ENCODE measurements around the gene RRP8. TPM values are rescaled to one million over a fixed set of nuclear protein-coding genes. Genes with fewer than 3 reads are reported as not detected.

Gene RRP8
- total RNA-seq, 4 donors from 2014 or later: 13.9 to 34.1 (median 18.2) TPM

GRCh38 chr11:6609502-6610015, 6.1 kb upstream of the RRP8 start:
- H3K27ac ChIP-seq: peak overlapping the region in 2 of 4 donors; percentile 97 to 99
- H3K4me3 ChIP-seq: no peak overlapping the region
- no peaks in the 10 kb centered on the region for H3K9me3 ChIP-seq
- no peak for DNase-seq (ENCODE audit: low spot score in 2 of 2)
- H3K36me3 ChIP-seq: peaks cover 7 to 49% (median 22%) of the 10 kb centered on the region in 3 donors
- no peaks in the 10 kb centered on the region for H3K27me3 ChIP-seq
- peaks cover 0 to 80% (median 43%) of the 10 kb centered on the region in 4 donors for H3K4me1 ChIP-seq
- WGBS, 2 donors: 56 to 63% methylated on average over 8 of the region's 8 CpGs
- TF ChIP-seq EP300 (IDR thresholded peaks at IDR 0.05) (no peak), POLR2A (IDR thresholded peaks at IDR 0.05) (no peak), CTCF (IDR thresholded peaks at IDR 0.05) (no peak)

- H3K9me3 ChIP-seq: no peaks in the 10 kb centered on the region
- peaks cover 7 to 42% (median 22%) of the 10 kb centered on the region in 3 donors for H3K36me3 ChIP-seq
- peak overlapping the region in 3 of 4 donors; percentile 18 to 99 (median 97) for H3K27ac ChIP-seq
- DNase-seq (ENCODE audit: low spot score in 2 of 2): no peak
- peaks cover 0 to 82% (median 43%) of the 10 kb centered on the region in 4 donors for H3K4me1 ChIP-seq
- H3K4me3 ChIP-seq: no peak overlapping the region
- no peaks in the 10 kb centered on the region for H3K27me3 ChIP-seq
- WGBS, 2 donors: 74 to 78% methylated on average over 14 of the region's 14 CpGs
- no peak for TF ChIP-seq POLR2A (IDR thresholded peaks at IDR 0.05)
- TF ChIP-seq EP300 (IDR thresholded peaks at IDR 0.05): no peak
These were observed 5.5 kb upstream of the RRP8 start for GRCh38 chr11:6608726-6609501.

- H3K4me3 ChIP-seq: no peak overlapping the region
- peaks cover 0 to 76% (median 41%) of the 10 kb centered on the region in 4 donors for H3K4me1 ChIP-seq
These were observed 4.6 kb upstream of the RRP8 start for GRCh38 chr11:6608011-6608410.

GRCh38 chr11:6607190-6607795, 3.9 kb upstream of the RRP8 start:
- peak overlapping the region; percentile 87 to 99 (median 96) for H3K27ac ChIP-seq
- peak overlapping the region in 1 of 4 donors; percentile 71 for H3K4me3 ChIP-seq
- TF ChIP-seq POLR2A (IDR thresholded peaks at IDR 0.05) (no peak), EP300 (IDR thresholded peaks at IDR 0.05) (peak in 1 of 2 donors; percentile 78)

More at GRCh38 chr11:6608011-6608410, 4.6 kb upstream of the RRP8 start:
- Histone ChIP-seq H3K27ac (peak overlapping the region in 3 of 4 donors; percentile 95 to 99 (median 97)), H3K9me3 (no peaks in the 10 kb centered on the region), H3K27me3 (no peaks in the 10 kb centered on the region), H3K36me3 (peaks cover 7 to 39% (median 22%) of the 10 kb centered on the region in 3 donors)
- 86 to 87% methylated on average over 9 of the region's 9 CpGs for WGBS, 2 donors
- TF ChIP-seq CTCF (IDR thresholded peaks at IDR 0.05): no peak
- TF ChIP-seq EP300 (IDR thresholded peaks at IDR 0.05): no peak
- TF ChIP-seq POLR2A (IDR thresholded peaks at IDR 0.05): no peak
- DNase-seq (ENCODE audit: low spot score in 2 of 2): no peak

GRCh38 chr11:6606471-6607189, 3.2 kb upstream of the RRP8 start:
- 4 to 7% methylated on average over 11 of the region's 11 CpGs for WGBS, 2 donors
- H3K4me1 ChIP-seq: peaks cover 0 to 83% (median 52%) of the 10 kb centered on the region in 4 donors

More at GRCh38 chr11:6607190-6607795, 3.9 kb upstream of the RRP8 start:
- Histone ChIP-seq H3K36me3 (peaks cover 7 to 39% (median 22%) of the 10 kb centered on the region in 3 donors), H3K9me3 (no peaks in the 10 kb centered on the region), H3K4me1 (peaks cover 0 to 77% (median 45%) of the 10 kb centered on the region in 4 donors), H3K27me3 (no peaks in the 10 kb centered on the region)
- DNase-seq (ENCODE audit: low spot score in 2 of 2): no peak

More at GRCh38 chr11:6606471-6607189, 3.2 kb upstream of the RRP8 start:
- H3K27me3 ChIP-seq: no peaks in the 10 kb centered on the region
- H3K9me3 ChIP-seq: no peaks in the 10 kb centered on the region
- peak in 1 of 2 donors; percentile 99 for TF ChIP-seq EP300 (IDR thresholded peaks at IDR 0.05)
- TF ChIP-seq POLR2A (IDR thresholded peaks at IDR 0.05): peak; percentile 64 to 93
- TF ChIP-seq CTCF (IDR thresholded peaks at IDR 0.05): peak in 1 of 5 experiments; percentile 35
- peak; percentile 91 to 92 for DNase-seq (ENCODE audit: low spot score in 2 of 2)
- H3K36me3 ChIP-seq: peaks cover 7 to 39% (median 22%) of the 10 kb centered on the region in 3 donors
- H3K27ac ChIP-seq: peak overlapping the region; percentile 87 to 99 (median 96)
- H3K4me3 ChIP-seq: peak overlapping the region in 3 of 4 donors; percentile 8 to 71 (median 20)

All from tibial nerve (tissue), 4 donors.